Lower leg skin (tissue), 3 donors: ENCODE results near the gene ABCF3.

ENCODE experiments used
- CTCF ChIP-seq, 3 donors: fragments of 450-650 bp; IDR thresholded peaks; one replicate each; pipeline ENCODE4 v1.5.1; 2016; ENCODE audit warnings: antibody characterized with exemption in 3 of 3, mild to moderate bottlenecking in 3 of 3, moderate library complexity in 2 of 3
- POLR2A ChIP-seq, 2 donors: fragments of 450-650 bp; IDR thresholded peaks; one replicate each; pipeline ENCODE4 v1.6.1; 2016 to 2017; ENCODE audit warnings: antibody characterized with exemption in 2 of 2, mild to moderate bottlenecking in 1 of 2, moderate library complexity in 1 of 2

- TF ChIP-seq CTCF (IDR thresholded peaks at IDR 0.05) (no peak), POLR2A (IDR thresholded peaks at IDR 0.05) (no peak)
These were observed 51.8 kb downstream of the ABCF3 start for GRCh38 chr3:184237807-184238206.
